B cell (primary cell): ENCODE data around the gene STRADB. TPM values are rescaled to one million over a fixed set of nuclear protein-coding genes. Genes with fewer than 3 reads are reported as not detected.
"Not testable (repeated sequence)": the region's sequence is repeated elsewhere in the genome, so short reads cannot be mapped to it uniquely, and the experiment has no call there.

Experiments used
- ATAC-seq: fragments of 200-7000 bp; cut with Tn5 transposase; one replicate; pipeline ENCODE4 v1.10.0; 2021; ENCODE audit warnings: low read depth, mild to moderate bottlenecking, moderate number of reproducible peaks, moderate library complexity
- CTCF ChIA-PET: fragments of 350-600 bp; sonication (Branson Sonifier 250); formaldehyde crosslinking; loops from one replicate; lab custom pipeline; 2021; ENCODE audit warnings: antibody characterized with exemption, inconsistent platforms; lab: Charles Lee
- POLR2A ChIA-PET: fragments of 350-600 bp; sonication (Branson Sonifier 250); formaldehyde crosslinking; loops from one replicate; lab custom pipeline; 2021; ENCODE audit warnings: antibody characterized with exemption; lab: Charles Lee
- DNase-seq: peaks from one replicate; pipeline ENCODE4 v3.0.0; 2013
- H2AFZ ChIP-seq: 2 replicates; pipeline ENCODE4 v1.6.1; 2012; ENCODE audit warnings: mild to moderate bottlenecking, low read depth, low read length; ENCODE audit not compliant: insufficient read depth, poor library complexity, severe bottlenecking
- H3K27ac ChIP-seq, 2 donors: 1 replicate in 1 of 2; 2 replicates in 1 of 2; pipeline ENCODE4 v1.5.1; 2012 to 2013; ENCODE audit warnings: low read length in 2 of 2, mild to moderate bottlenecking in 2 of 2, moderate library complexity in 1 of 2
- H3K27me3 ChIP-seq, 4 experiments: fragments of 200-600 bp in 1 of 4; sonication (generic) in 1 of 4; replicated peaks in 1 of 4; 1 replicate in 2 of 4; 2 replicates in 2 of 4; pipeline versions ENCODE4 v1.6.1 to v1.7.0; 2013 to 2016; ENCODE audit warnings: low read length in 3 of 4, mild to moderate bottlenecking in 2 of 4, mixed read lengths in 1 of 4, moderate library complexity in 1 of 4; ENCODE audit not compliant: insufficient read depth in 4 of 4, control insufficient read depth in 3 of 4; ENCODE audit errors: control extremely low read depth in 1 of 4
- H3K36me3 ChIP-seq, 2 experiments: replicated peaks in 1 of 2; 1 replicate in 1 of 2; 2 replicates in 1 of 2; pipeline versions ENCODE4 v1.6.1 to v1.7.1; 2013; ENCODE audit warnings: low read length in 1 of 2; ENCODE audit not compliant: insufficient read depth in 2 of 2, control insufficient read depth in 1 of 2; ENCODE audit errors: control extremely low read depth in 1 of 2, extremely low read depth in 1 of 2
- H3K4me1 ChIP-seq, 2 donors: fragments of 200-600 bp in 1 of 2; sonication (generic) in 1 of 2; 1 replicate in 1 of 2; 2 replicates in 1 of 2; pipeline versions ENCODE4 v1.5.1 to v1.6.1; 2013 to 2017; ENCODE audit warnings: low read length in 2 of 2; ENCODE audit not compliant: control insufficient read depth in 2 of 2, insufficient read depth in 2 of 2
- H3K4me2 ChIP-seq: replicated peaks from 2 replicates; pipeline ENCODE3; 2012; ENCODE audit warnings: mild to moderate bottlenecking, low read depth, low read length; ENCODE audit not compliant: poor library complexity, severe bottlenecking
- H3K4me3 ChIP-seq, 5 experiments: fragments of 200-600 bp in 1 of 5; sonication (generic) in 1 of 5; 1 replicate in 3 of 5; 2 replicates in 2 of 5; pipeline versions ENCODE4 v1.5.1 to v1.7.0; 2011 to 2016; ENCODE audit warnings: low read length in 4 of 5, mild to moderate bottlenecking in 4 of 5, low read depth in 2 of 5, control low read depth in 1 of 5, moderate library complexity in 1 of 5; ENCODE audit not compliant: insufficient read depth in 1 of 5; ENCODE audit errors: control extremely low read depth in 1 of 5, extremely low read depth in 1 of 5
- H3K79me2 ChIP-seq: fragments of 200-600 bp; sonication (generic); one replicate; pipeline ENCODE4 v1.6.0; 2016; ENCODE audit warnings: low read length; ENCODE audit not compliant: control insufficient read depth, insufficient read depth
- H3K9ac ChIP-seq: fragments of 200-600 bp; sonication (generic); 2 replicates; pipeline ENCODE4 v1.6.1; 2017; ENCODE audit warnings: mild to moderate bottlenecking, low read length, moderate library complexity
- H3K9me3 ChIP-seq, 3 donors: one replicate each; pipeline versions ENCODE4 v1.6.1 to v1.7.1; 2013; ENCODE audit warnings: low read length in 2 of 3; ENCODE audit not compliant: control insufficient read depth in 2 of 3, insufficient read depth in 1 of 3; ENCODE audit errors: control extremely low read depth in 1 of 3
- H4K20me1 ChIP-seq: 2 replicates; pipeline ENCODE4 v1.6.0; 2012; ENCODE audit warnings: mild to moderate bottlenecking, low read length; ENCODE audit not compliant: insufficient read depth, control insufficient read depth, poor library complexity, severe bottlenecking
- H3K27ac Mint-ChIP-seq: one replicate; pipeline ENCODE4 v1.8.0; 2021; ENCODE audit warnings: mixed read lengths
- H3K27me3 Mint-ChIP-seq: one replicate; pipeline ENCODE4 v1.8.0; 2021; ENCODE audit warnings: mixed read lengths
- H3K4me1 Mint-ChIP-seq: one replicate; pipeline ENCODE4 v1.8.0; 2021; ENCODE audit warnings: mixed read lengths
- H3K4me3 Mint-ChIP-seq: one replicate; pipeline ENCODE4 v1.8.0; 2021; ENCODE audit warnings: mixed read lengths
- H3K9me3 Mint-ChIP-seq: one replicate; pipeline ENCODE4 v1.8.0; 2022; ENCODE audit warnings: mixed read lengths; ENCODE audit not compliant: insufficient read depth
- EZH2 ChIP-seq: IDR thresholded peaks from 2 replicates; pipeline ENCODE4 v1.6.1; 2012; ENCODE audit warnings: borderline replicate concordance, low read depth, mild to moderate bottlenecking, moderate library complexity, low read length; ENCODE audit not compliant: insufficient read depth, poor library complexity, severe bottlenecking
- WGBS: methylation state at CpG from one replicate; pipeline ENCODE4 v1.1.5; 2013; ENCODE audit warnings: missing lambda C conversion rate; ENCODE audit not compliant: insufficient coverage; 5-methylcytosine and 5-hydroxymethylcytosine counted together
- intact Hi-C: fragments of 100-400 bp; cut with micrococcal nuclease; formaldehyde crosslinking; loops from one replicate; pipeline ENCODE4 v1.10.0; 2022
- polyA plus RNA-seq: library from polyadenylated mRNA; depleted of rRNA; stranded (reverse); fragments of >200 nt; gene quantifications from 2 replicates; pipeline ENCODE4 v1.2.3, GENCODE V29; 2012
- total RNA-seq, 2 donors: library from RNA; stranded (reverse); fragments of 120-200 nt in 1 of 2; gene quantifications; 1 replicate in 1 of 2; 2 replicates in 1 of 2; pipeline versions ENCODE4 v1.2.3 to v1.2.4, GENCODE V29; 2013 to 2022
- TF ChIP-seq, protein P1 (sequence below): fragments of 200-600 bp; IDR thresholded peaks from one replicate; pipeline ENCODE4 v1.8.0; 2022; ENCODE audit warnings: antibody characterized with exemption, mild to moderate bottlenecking

The STRADB gene
- total and polyA plus RNA-seq, 2 donors (not counting 1 experiment from before 2014, with no cell fraction given): 17.2 to 17.5 TPM

DNA sequence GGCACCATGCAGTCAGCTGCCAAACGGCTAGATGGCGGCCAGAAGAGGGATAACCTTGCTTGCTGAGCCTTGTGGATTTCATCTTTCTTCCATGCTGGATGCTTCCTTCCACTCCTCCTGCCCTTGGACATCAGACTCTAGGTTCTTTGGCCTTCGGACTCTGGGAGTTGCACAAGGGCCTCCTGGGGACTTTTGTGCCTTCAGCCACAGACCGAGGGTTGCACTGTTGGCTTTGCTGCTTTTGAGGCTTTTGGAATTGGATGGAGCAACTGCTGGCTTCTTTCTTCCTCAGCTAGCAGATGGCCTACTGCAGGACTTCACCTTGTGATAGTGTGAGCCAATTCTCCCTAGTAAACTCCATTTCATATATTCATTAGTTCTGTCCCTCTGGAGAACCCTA, 31.0 kb downstream of the STRADB start:
- ChIA-PET POLR2A (no interaction called here), CTCF (no interaction called here)
- H3K9me3 Mint-ChIP-seq: no peaks in the 10 kb centered on the region

DNA sequence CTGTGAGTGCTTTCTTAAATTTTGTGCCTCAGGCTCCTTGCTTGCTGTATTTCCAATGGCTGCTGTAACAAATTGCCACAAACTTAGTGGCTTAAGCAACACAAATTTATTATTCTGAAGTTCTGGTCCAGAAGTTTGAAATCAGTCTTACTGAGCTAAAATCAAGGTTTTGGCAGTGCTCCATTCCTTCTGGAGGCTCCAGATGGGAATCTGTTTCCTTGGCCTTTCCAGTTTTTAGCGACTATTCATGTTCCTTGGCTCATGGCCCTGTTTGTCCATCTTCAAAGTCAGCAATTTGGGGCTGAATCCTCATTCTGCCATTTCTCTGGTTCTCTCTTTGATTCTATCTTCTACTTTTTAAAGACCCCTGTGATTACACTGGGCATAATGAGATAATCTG, 31.8 kb downstream of the STRADB start:
- no peak for DNase-seq
- Histone ChIP-seq H4K20me1 (no peaks in the 10 kb centered on the region), H3K27ac (no peak overlapping the region), H3K4me3 (no peak overlapping the region), H3K4me2 (no peak overlapping the region), H3K9me3 (no peaks in the 10 kb centered on the region), H3K9ac (no peak overlapping the region), H2AFZ (no peak overlapping the region), H3K36me3 (peaks cover 0 to 12% of the 10 kb centered on the region in 2 experiments), H3K4me1 (no peaks in the 10 kb centered on the region), H3K27me3 (no peaks in the 10 kb centered on the region), H3K79me2 (no peaks in the 10 kb centered on the region)
- WGBS: no CpG with 5 or more reads among the region's 1 CpG
- Mint-ChIP-seq H3K4me1 (no peaks in the 10 kb centered on the region), H3K27me3 (no peaks in the 10 kb centered on the region), H3K27ac (no peak overlapping the region), H3K4me3 (no peak overlapping the region), H3K9me3 (no peaks in the 10 kb centered on the region)
- ChIA-PET CTCF (no interaction called here), POLR2A (no interaction called here)
- ATAC-seq: no peak
- intact Hi-C loops: no loop called here
- no peak for TF ChIP-seq EZH2
- TF ChIP-seq, protein P1, sequence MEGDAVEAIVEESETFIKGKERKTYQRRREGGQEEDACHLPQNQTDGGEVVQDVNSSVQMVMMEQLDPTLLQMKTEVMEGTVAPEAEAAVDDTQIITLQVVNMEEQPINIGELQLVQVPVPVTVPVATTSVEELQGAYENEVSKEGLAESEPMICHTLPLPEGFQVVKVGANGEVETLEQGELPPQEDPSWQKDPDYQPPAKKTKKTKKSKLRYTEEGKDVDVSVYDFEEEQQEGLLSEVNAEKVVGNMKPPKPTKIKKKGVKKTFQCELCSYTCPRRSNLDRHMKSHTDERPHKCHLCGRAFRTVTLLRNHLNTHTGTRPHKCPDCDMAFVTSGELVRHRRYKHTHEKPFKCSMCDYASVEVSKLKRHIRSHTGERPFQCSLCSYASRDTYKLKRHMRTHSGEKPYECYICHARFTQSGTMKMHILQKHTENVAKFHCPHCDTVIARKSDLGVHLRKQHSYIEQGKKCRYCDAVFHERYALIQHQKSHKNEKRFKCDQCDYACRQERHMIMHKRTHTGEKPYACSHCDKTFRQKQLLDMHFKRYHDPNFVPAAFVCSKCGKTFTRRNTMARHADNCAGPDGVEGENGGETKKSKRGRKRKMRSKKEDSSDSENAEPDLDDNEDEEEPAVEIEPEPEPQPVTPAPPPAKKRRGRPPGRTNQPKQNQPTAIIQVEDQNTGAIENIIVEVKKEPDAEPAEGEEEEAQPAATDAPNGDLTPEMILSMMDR: no peak

More for the DNA sequence above, 31.0 kb downstream of the STRADB start:
- no peaks in the 10 kb centered on the region for H4K20me1 ChIP-seq
- peaks cover 0 to 19% of the 10 kb centered on the region in 2 experiments for H3K36me3 ChIP-seq
- no peaks in the 10 kb centered on the region for H3K27me3 ChIP-seq
- no peak for DNase-seq
- Mint-ChIP-seq H3K4me1 (no peaks in the 10 kb centered on the region), H3K4me3 (no peak overlapping the region), H3K27ac (no peak overlapping the region), H3K27me3 (no peaks in the 10 kb centered on the region)
- no peak overlapping the region for H3K9ac ChIP-seq
- H3K79me2 ChIP-seq: no peaks in the 10 kb centered on the region
- H3K4me3 ChIP-seq: no peak overlapping the region
- ATAC-seq: no peak
- H3K27ac ChIP-seq: no peak overlapping the region
- no peak for TF ChIP-seq EZH2
- TF ChIP-seq, protein P1: no peak
- no peak overlapping the region for H2AFZ ChIP-seq
- intact Hi-C loops: no loop called here
- WGBS: 100% methylated on average over 4 of the region's 4 CpGs
- H3K4me2 ChIP-seq: no peak overlapping the region
- H3K4me1 ChIP-seq: no peaks in the 10 kb centered on the region
- H3K9me3 ChIP-seq: no peaks in the 10 kb centered on the region

DNA sequence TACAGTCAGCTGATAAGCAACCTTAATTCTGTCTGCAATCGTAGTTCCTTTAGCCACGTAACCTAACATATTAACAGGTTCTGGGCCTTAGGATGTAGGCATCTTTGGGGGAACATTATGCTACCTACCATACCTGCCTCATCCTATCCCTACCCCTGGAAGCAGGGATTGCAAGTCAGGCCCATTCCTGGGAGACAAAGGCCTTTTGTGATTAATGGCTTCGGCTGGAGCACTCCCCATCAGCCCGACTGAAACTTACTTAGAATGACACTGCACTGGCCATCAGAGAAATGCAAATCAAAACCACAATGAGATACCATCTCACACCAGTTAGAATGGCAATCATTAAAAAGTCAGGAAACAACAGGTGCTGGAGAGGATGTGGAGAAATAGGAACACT, 32.2 kb downstream of the STRADB start:
- ATAC-seq: not testable (repeated sequence)
- no CpG with 5 or more reads among the region's 4 CpGs for WGBS

More for the DNA sequence above, 32.2 kb downstream of the STRADB start:
- H3K4me3 Mint-ChIP-seq, H3K9me3 Mint-ChIP-seq, H3K27me3 ChIP-seq, CTCF ChIA-PET, H3K9ac ChIP-seq, H3K36me3 ChIP-seq, H3K27me3 Mint-ChIP-seq, H3K27ac ChIP-seq, H2AFZ ChIP-seq, intact Hi-C loops, H3K9me3 ChIP-seq, H3K4me1 ChIP-seq, H3K4me1 Mint-ChIP-seq, POLR2A ChIA-PET, H4K20me1 ChIP-seq, H3K27ac Mint-ChIP-seq, DNase-seq, H3K79me2 ChIP-seq, H3K4me2 ChIP-seq, H3K4me3 ChIP-seq: not testable (repeated sequence)
